T-helper 2 cell treated with Interferon-gamma antibody and Interleukin-4, amounts not matched to agents 100 ng/mL and 5 ng/mL, for 36 hours (primary cell): ENCODE measurements around the gene BSND. TPM values are rescaled to one million over a fixed set of nuclear protein-coding genes. Genes with fewer than 3 reads are reported as not detected.
"Not testable (repeated sequence)": the region's sequence is repeated elsewhere in the genome, so short reads cannot be mapped to it uniquely, and the experiment has no call there.

ENCODE experiments used
- intact Hi-C: fragments of 100-400 bp; cut with micrococcal nuclease; formaldehyde crosslinking; loops from one replicate; pipeline ENCODE4 v1.15.1; 2023
- total RNA-seq: library from RNA; stranded (reverse); gene quantifications from 2 replicates; pipeline ENCODE4 v1.2.3, GENCODE V29; 2022

BSND gene
- total RNA-seq, 1 donor from 2014 or later: not detected

DNA sequence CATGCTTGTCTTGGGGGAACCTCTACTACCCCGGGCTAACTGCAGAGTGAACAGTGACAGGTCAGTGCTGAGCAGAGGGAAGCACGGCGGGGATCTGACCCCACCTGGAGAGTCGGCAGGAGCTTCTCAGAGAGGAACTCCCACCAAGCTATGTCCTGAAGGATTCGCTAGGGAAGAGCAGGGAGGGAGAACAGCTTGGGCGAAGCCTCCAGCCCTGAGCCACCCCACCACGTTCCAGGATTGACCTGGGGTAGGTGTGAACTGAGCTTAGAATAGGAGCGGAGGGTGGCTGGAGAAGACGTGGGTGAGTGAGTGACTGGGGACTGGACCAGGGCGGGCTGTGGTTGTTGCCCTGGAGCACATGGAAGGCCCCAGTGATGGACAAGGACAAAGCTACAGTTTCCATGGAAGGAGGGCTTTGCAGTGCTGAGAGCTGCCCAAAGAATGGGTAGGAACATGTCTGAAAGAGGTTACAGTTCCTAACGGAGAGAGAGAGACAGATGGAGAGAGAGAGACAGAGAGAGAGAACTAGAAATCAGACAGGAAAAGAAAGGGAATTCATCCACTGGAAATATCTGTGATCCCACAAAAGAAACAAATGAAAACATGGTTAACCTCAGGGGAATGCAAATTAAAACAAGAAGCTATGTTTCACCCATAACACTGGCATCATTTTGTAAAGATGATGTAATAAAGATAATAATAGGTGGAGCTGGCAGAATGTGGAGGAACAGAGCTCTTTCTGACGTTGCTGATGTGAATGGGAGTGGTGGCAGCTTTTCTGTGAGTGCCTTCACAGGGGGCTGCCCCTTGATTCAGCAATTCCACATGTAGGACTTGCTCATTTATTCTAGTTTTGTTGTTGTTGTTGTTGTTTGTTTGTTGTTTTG lies 17.2 kb downstream of the BSND start:
- intact Hi-C loops: no loop called here

DNA sequence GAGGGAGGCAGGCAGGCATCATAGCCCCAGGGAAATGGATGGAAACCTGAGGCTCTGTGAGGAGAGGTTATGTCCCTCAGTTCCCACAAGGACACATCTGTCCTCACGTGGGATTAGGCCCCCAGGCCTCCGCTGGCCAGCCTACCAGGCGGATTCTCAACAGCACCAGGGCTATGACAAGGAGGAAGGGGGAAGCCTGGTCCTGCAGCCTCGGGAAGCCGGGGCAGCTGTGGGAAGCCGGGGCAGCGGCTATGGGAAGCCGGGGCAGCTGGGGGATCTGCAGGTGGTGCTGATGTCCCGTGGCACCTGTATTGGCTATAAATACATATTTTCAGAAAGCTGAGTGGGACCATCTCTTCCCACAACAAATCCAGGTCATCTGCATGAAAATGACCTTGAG lies 19.7 kb downstream of the BSND start:
- intact Hi-C loops: no loop called here

DNA sequence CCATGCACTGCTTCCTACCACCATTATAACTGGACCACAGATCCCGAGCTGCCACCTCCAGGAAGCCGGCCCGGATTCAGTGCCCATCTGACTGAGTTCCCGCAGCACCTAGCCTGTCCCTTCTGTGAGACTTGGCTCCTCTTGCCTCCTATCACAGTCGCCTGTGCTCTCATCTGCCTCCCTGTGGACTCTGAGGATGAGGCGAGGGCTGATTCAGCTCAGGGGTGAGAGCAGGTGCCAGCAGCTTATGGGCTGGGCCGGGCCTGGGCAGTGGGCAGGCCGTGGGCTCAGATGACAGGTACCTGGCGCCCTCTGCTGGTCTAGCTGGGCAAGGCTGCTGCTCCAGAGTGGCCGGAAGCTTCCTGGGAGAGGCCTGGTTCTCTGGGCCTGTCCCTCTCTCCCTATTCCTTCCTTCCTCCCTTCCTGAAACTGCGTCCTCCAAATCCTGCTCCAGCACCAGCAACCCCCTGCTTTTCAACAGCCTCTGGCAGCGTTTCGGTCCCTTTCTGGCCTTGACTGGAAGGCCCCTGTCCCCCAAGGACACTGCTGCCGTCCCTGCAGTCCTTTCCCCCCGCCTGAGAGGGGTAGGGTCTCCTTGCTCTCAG lies 23.3 kb downstream of the BSND start:
- intact Hi-C loops: loop anchor here (1.0 kb wide), 2 partner anchors 72 to 77 kb away; no protein-coding TSS in a partner anchor

DNA sequence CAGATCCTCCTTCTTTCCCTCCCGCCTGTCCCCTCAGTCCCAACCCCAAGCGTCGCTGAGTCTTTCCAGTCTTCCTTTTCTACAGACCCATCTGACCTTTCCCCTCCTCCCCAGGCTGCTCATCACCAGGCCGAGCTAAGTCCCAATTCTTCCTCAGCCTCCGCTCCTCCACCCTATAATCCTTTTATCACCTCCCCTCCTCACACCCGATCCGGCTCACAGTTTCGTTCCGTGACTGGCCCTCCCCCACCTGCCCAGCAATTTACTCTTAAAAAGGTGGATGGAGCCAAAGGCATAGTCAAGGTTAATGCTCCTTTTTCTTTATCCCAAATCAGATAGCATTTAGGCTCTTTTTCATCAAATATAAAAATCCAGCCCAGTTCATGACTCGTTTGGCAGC lies 25.4 kb downstream of the BSND start:
- intact Hi-C loops: not testable (repeated sequence)

DNA sequence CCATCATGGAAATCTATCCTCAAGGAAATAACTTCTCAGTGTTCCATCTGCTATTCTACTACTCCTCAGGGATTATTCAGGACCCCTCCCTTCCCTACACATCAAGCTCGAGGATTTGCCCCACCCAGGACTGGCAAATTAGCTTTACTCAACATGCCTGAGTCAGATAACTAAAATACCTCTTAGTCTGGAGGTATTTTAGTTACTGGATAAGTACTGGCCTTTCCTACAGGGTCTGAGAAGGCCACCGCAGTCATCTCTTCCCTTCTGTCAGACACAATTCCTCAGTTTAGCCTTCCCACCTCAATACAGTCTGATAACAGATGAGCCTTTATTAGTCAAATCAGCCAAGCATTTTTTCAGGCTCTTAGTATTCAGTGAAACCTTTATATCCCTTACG lies 27.9 kb downstream of the BSND start:
- intact Hi-C loops: not testable (repeated sequence)

DNA sequence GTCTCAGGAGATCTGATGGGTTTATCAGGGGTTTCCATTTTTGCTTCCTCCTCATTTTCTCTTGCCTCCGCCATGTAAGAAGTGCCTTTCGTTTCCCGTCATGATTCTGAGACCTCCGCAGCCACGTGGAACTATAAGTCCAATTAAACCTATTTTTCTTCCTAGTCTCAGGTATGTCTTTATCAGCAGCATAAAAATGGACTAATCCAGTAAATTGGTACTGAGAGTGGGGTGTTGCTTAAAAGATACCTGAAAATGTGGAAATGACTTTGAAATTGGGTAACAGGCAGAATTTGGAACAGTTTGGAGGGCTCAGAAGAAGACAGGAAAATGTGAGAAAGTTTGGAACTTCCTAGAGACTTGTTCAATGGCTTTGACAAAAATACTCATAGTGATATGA lies 32.4 kb downstream of the BSND start:
- intact Hi-C loops: not testable (repeated sequence)

DNA sequence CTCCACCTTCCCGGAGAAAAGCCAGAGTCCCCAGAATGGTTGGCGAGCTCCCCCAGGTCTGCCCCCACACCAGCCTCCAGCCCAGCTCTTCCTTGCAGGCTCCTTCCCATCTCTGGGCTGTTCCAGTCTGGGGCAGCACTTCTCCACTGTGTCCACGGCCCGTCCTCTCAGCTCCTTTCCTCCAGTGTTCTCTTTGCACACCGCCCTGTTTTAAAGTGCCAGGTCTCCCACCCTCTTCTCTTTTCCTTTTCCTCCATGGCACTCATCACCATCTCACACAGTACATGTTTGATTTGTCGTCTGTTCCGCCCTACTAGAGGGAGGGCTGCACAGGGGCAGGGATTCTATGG lies 34.5 kb downstream of the BSND start:
- intact Hi-C loops: no loop called here

DNA sequence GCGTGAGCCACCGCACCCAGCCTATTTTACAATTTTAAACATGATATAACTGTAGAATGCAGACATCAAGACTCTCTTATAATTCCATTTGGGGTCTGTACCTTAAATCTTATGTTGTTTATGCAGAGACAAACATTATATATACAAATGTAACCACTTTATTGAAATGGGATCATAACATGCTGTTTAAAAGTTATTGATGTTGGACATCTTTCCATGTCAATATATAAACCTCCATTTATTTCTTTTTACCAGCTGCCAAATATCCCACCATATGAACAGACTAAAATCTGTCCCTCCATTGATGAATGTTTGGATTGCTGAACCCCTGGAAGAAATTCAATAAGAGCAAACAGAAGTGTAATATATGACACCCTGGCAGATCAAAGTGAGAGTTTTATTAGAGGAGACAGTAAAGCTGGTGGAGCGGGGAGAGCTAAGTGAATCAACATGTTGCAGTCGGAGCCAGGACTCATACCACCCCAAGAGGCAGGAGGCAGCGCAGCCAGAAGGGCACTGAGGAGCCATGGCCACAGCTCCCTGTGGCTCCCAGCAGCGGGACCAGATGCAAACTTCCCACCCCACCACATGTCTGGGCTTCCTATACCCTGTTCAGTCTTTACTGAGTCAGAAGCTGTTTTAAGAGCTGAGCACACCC lies 35.9 kb downstream of the BSND start:
- intact Hi-C loops: no loop called here

DNA sequence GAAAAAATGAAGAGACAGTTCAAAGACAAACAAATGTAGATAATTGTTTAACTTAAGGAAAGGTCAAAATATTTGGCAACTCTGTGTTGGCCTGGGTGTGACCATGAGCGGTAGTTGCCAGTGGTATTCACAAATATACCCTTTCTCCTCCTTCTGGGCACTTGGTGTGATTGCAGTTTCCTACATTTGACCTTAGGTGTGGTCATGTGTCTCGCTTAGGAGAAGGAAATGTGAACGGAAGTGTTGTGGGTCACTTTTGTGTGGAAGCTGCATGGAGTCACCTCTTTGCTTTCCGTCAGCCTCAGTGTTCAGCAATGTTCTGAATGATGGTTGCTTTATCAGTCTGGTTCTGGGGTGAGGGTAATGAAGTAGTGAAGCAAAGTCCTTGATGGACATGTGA lies 37.2 kb downstream of the BSND start:
- intact Hi-C loops: no loop called here

DNA sequence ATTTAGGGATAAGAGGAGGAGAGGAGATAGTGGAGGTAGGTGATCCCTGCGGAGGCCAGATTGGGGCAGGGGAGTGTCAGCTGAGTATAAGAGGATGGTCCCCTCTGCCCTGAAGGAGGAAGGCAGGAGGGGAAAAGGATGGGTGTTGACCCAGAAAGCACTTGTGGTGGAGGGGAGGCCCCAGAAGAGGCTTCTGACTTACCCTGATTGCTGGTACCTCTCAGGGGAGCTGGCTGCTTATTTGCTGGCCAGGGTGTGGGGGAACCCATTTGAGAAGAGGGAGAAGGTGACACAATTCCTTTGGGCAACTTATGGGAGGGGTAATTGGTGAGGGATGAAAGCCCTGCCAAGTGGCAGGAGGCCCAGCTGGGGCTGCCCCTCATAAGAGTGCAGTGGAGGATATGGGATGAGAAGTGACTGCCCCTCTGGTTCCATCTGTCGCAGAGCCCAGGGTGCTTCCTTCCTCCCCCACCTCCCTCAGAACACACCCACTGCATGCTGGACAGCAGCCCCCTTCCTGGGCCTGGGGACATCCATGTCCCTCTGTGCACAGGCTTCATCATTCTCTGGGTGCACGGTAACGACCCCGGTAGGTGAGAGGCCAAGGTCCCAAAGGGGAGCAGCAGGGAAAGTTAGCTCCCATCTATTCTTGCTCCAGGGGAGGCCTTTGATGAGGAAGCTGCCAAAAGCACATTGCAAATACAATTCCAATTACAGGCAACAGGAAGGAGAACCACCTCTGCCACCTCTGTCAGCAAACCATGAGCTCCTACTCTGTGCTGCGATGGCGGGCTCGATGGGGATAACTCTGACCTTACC lies 39.2 kb downstream of the BSND start:
- intact Hi-C loops: no loop called here

DNA sequence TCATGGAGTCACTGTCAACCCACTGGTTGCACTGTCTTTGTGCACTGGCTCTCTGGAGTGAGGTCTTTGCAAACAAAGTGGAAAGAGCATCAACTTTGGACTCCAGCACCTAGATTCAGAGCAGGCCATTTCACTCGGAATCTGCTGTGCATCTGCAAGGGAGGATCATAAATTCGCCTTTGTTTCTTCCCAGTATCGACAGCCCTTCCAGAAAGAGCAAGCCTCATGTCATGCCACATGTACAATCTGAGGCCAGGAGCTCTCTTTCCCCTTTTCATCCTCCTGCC lies 39.8 kb downstream of the BSND start:
- intact Hi-C loops: no loop called here

DNA sequence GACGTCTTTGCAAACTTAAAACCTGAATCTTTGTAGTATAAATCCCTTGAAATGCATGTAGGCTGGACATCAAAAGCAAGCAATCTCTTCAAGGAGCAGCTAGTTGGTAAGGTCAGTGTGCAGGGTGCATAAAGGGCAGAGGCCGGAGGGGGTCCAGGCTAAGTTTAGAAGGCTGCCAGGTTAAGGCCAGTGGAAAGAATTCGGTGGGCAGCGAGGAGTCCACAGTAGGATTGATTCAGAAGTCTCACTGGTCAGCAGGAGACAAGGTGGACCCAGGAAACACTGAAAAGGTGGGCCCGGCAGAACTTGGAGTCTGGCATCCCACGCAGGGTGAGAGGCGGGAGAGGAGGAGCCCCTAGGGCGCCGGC lies 40.2 kb downstream of the BSND start:
- intact Hi-C loops: no loop called here

DNA sequence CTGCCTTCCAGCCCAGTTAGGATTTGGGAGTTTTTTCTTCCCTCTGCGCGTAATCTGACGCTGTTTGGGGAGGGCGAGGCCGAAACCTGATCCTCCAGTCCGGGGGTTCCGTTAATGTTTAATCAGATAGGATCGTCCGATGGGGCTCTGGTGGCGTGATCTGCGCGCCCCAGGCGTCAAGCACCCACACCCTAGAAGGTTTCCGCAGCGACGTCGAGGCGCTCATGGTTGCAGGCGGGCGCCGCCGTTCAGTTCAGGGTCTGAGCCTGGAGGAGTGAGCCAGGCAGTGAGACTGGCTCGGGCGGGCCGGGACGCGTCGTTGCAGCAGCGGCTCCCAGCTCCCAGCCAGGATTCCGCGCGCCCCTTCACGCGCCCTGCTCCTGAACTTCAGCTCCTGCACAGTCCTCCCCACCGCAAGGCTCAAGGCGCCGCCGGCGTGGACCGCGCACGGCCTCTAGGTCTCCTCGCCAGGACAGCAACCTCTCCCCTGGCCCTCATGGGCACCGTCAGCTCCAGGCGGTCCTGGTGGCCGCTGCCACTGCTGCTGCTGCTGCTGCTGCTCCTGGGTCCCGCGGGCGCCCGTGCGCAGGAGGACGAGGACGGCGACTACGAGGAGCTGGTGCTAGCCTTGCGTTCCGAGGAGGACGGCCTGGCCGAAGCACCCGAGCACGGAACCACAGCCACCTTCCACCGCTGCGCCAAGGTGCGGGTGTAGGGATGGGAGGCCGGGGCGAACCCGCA lies 40.8 kb downstream of the BSND start, which contains the start of gene PCSK9:
PCSK9 (plus strand) TSS at position 207 of the 741 bp plus-strand sequence; CDS start at position 497, 290 bp downstream.
- intact Hi-C loops: no loop called here

DNA sequence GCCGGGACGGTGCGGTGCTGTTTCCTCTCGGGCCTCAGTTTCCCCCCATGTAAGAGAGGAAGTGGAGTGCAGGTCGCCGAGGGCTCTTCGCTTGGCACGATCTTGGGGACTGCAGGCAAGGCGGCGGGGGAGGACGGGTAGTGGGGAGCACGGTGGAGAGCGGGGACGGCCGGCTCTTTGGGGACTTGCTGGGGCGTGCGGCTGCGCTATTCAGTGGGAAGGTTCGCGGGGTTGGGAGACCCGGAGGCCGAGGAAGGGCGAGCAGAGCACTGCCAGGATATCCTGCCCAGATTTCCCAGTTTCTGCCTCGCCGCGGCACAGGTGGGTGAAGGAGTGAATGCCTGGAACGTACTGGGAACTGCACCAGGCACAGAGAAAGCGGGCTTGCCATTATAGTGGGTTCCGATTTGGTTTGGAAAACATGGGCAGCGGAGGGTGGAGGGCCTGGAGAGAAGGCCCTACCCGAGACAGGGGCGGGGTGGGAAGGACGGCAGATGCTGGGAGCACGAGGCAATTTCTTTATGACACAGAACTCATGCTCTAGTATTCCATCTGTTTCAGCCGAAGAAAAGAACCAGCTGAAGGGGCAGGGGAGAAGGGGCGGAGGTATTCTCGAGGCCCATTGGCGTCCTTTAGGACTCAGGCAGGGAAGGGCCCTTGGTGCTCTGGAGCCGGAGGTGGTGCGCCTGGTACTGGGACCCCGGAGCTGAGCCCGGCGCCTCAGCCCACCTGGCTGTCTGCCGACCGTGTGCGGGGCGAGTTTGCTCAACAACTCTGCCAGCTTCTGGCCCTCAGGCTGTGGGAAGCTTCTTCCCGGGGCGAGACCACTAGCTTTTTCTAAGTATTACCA lies 41.6 kb downstream of the BSND start:
- intact Hi-C loops: no loop called here

DNA sequence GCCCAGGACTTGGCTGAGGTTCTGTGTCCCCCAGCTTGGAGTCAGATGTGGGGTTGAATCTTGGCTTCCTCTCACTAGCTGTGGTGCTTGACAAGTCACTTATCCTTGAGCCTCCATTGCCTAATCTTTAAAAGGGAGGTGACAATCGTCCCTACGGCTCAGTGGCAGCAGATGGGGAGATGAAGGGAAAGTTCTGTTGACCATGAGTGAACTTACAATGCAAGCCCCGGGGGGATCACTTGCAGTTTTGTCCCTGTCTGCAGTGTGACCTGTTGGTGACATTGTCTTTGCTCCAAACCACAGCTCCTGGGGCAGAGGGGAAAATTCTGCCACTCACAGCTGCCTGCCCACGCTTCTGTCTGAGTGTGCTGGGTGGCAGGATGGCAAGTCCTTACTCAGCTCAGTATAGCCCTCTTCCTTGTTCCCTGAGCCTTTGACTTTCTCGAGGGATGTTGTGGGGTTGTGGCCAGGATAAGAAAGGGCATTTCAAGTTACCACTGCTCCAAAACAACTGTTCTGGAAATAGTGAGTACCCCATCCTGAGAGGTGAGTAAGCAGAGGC lies 42.3 kb downstream of the BSND start:
- intact Hi-C loops: no loop called here

DNA sequence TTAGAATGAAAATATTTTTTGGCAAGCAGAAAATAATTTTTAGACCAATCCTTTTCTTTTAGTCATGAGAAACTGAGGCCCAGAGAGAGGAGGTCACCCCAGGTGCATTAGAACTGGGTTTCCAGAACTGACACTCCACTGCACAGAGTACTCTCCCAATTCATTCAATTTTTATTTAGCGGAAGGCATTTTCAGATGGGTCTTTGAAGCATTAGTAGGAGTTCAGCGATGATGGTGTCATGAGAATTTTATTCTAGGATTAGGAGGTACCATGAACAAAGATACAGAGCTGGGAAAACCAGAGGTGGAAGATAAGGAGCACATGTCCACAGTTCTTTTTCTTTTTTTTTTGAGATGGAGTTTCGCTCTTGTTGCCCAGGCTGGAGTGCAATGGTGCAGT lies 42.9 kb downstream of the BSND start:
- intact Hi-C loops: no loop called here

DNA sequence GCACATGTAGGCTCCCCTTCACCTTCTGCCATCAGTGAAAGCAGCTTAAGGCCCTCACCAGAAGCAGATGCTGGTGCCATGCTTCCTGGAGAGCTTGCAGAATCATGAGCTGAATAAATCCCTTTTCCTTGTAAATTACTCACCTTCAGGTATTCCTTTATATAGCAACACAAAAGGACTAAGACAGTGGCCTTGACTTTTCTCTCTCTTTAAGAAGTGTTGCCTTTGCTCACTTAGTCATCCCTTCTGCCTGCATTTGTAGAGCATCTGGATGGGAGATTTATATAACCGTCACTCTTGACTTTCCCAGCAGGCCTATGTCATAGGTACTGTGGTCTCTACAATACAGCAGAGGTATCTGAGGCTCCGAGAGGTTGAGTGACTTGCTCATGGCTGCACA lies 44.3 kb downstream of the BSND start:
- intact Hi-C loops: no loop called here

DNA sequence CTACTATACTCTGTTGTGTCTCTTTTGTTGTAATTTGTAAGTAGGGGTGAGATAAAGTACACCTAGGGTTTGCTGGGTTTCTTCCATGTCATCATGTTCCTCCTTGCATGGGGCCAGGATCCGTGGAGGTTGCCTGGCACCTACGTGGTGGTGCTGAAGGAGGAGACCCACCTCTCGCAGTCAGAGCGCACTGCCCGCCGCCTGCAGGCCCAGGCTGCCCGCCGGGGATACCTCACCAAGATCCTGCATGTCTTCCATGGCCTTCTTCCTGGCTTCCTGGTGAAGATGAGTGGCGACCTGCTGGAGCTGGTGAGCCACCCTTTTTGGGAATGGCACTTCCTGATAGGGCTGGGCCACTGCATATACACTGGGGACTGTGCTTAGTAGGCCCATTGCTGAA lies 45.0 kb downstream of the BSND start:
- intact Hi-C loops: no loop called here

DNA sequence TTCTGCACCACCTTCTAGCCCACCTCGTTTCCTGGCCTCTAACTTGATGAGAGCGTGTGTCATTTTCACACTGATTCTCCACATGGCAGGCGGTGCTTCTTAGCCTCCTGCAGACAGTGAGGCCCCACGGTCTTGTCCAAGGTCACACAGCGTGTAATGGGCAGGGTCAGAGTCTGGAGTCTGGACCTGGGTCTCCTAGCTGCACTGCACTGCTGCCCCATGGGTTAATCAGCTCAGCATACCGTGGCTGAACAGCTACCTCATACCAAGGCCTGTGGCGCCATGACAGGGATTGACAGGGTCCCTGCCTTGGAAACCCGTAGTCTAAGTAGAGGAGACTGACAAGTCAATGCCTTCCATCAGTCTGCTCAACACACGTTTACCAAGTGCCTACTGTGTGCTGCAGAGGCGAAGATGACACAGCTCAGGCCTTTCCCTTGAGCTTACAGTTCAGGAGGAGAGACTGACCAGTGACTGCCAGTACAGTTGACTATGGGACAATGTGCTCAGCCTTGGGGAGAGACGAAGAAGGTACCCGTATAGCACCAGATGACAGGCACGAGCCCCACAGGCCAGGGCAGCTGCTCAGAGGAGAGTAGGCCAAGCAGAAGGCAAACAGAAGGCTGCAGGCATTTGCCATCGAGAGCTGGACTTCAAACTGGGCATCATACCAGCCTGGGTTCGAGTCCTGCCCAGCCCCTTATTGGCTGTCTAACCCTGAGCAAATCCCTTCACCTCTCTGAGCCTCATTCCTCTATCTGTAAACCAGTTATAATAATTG lies 46.1 kb downstream of the BSND start:
- intact Hi-C loops: no loop called here
